NB4 (cell line): ENCODE measurements around the gene APMAP.
A peak's percentile ranks its signal among the peaks of the same experiment; 100 is the strongest.

Experiments
- DNase-seq: peaks from one replicate; pipeline ENCODE4 v3.0.0; 2010; ENCODE audit warnings: low read depth
- H3K4me3 ChIP-seq: one replicate; pipeline ENCODE4 v1.5.1; 2011; ENCODE audit warnings: mild to moderate bottlenecking, low read depth, low read length, moderate library complexity
- MYC ChIP-seq: IDR thresholded peaks from 2 replicates; pipeline ENCODE4 v1.6.1; 2011; ENCODE audit warnings: low read depth, low read length
- POLR2A ChIP-seq: IDR thresholded peaks from 2 replicates; pipeline ENCODE4 v1.6.1; 2011; ENCODE audit warnings: mild to moderate bottlenecking; ENCODE audit not compliant: insufficient read length; ENCODE audit errors: extremely low read depth
- TF ChIP-seq, protein P1 (sequence below): IDR thresholded peaks from one replicate; pipeline ENCODE4 v1.5.1; 2012; ENCODE audit warnings: low read depth, low read length
- TF ChIP-seq, protein P2 (sequence below): IDR thresholded peaks from 2 replicates; pipeline ENCODE4 v1.6.1; 2011; ENCODE audit warnings: low read depth, low read length

APMAP gene, protein sequence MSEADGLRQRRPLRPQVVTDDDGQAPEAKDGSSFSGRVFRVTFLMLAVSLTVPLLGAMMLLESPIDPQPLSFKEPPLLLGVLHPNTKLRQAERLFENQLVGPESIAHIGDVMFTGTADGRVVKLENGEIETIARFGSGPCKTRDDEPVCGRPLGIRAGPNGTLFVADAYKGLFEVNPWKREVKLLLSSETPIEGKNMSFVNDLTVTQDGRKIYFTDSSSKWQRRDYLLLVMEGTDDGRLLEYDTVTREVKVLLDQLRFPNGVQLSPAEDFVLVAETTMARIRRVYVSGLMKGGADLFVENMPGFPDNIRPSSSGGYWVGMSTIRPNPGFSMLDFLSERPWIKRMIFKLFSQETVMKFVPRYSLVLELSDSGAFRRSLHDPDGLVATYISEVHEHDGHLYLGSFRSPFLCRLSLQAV

DNA sequence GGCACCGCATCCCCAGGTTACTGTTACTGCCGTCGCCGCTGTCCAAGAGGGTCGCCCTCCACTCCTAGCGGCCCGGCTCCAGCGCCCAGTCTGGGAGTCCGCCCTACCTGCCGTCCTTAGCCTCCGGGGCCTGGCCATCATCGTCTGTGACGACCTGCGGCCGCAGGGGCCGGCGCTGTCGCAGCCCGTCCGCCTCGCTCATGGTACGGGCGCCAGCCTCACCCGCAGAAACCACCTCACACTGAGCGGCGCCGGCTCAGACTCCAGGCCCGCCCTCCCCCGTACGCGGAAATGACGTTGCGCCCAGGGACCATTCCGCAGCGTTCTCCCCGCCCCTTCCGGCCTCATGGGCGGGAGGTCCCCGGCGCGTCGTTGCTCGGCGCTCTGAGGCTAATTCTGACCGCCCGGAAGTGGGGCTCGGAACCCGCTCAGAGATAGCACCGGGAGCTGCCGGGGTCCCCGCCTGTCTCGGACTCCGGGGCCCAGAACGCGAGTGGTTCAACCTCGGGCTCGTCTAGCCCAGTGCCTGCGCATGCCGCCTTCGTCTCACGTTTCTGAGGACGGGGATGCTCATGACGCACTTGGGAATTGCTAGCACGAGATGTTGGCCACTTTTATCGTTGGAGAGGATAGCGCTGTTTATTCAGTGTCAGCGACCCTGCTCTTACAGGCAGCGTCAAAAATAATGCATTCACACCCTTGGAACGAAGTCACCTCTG is at the start of gene APMAP:
Gene APMAP, minus strand, starts transcription at position 265 of the 719 bp plus-strand sequence. Its CDS starts 63 bp downstream, at position 202.
- H3K4me3 ChIP-seq: peak within 1 kb of the TSS; percentile 88
- TF ChIP-seq, protein P1, sequence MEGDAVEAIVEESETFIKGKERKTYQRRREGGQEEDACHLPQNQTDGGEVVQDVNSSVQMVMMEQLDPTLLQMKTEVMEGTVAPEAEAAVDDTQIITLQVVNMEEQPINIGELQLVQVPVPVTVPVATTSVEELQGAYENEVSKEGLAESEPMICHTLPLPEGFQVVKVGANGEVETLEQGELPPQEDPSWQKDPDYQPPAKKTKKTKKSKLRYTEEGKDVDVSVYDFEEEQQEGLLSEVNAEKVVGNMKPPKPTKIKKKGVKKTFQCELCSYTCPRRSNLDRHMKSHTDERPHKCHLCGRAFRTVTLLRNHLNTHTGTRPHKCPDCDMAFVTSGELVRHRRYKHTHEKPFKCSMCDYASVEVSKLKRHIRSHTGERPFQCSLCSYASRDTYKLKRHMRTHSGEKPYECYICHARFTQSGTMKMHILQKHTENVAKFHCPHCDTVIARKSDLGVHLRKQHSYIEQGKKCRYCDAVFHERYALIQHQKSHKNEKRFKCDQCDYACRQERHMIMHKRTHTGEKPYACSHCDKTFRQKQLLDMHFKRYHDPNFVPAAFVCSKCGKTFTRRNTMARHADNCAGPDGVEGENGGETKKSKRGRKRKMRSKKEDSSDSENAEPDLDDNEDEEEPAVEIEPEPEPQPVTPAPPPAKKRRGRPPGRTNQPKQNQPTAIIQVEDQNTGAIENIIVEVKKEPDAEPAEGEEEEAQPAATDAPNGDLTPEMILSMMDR: no peak
- TF ChIP-seq MYC: peak; percentile 87
- peak; percentile 94 for TF ChIP-seq POLR2A
- TF ChIP-seq, protein P2, sequence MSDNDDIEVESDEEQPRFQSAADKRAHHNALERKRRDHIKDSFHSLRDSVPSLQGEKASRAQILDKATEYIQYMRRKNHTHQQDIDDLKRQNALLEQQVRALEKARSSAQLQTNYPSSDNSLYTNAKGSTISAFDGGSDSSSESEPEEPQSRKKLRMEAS: peak; percentile 61

DNA sequence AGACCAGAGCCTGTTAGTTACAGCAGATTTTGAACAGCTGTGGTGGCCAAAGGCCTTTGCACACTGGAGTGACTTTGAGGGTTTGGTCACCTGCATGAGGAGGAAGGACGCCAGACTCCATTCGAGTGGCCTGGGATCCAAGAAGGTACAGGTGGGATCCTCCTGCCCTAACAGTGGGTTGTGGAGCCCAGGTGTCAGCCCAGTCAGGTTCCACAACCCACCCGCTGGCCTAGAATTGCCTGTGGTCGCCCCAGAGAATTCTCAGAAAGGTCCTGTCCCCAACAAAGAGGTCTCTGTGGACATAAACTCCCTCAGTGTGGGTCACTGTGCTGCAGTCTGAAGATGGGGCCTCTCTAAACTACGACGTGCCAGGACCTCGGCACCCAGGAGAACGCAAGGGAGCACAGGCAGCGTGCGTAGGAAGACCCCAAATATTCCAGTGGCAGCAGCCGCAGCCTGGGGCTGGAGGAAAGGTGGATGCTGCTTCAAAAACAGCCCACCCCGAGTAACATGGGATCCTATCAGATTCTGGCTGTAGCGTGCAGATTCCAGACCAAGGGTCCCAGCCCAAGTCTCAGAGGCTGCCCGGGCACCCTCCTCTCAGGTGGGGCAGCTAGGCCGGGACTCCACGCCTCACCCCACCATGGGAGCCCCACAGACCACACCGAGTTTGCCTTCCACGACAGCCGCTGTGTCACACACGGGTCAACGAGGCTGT is 49.4 kb upstream of the APMAP start:
- TF ChIP-seq MYC (no peak), POLR2A (no peak)
- TF ChIP-seq, protein P2: no peak
- TF ChIP-seq, protein P1: no peak
- DNase-seq: no peak
- H3K4me3 ChIP-seq: no peak overlapping the region

More for the DNA sequence above, at the start of gene APMAP:
- peak; percentile 96 for DNase-seq

DNA sequence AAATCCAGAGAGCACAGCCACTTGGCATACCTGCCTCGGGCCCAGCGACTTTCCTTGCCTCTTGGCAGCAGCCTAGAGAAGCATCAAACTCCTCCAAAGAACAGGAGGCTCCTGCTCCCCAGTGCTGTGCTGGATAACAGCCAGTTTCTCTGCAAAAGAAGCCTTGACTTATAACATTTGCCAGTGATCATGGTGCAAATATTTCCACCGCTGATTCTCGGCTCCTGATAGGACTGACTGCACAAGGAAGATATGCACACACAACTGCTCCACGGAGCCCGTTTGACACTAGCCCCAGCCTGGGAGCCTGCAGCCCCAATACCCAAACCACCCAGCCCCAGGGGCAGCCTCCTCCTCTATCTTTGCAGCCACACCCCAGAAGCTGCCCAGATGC is 47.9 kb upstream of the APMAP start:
- H3K4me3 ChIP-seq: no peak overlapping the region
- DNase-seq: no peak
- TF ChIP-seq, protein P1: no peak
- TF ChIP-seq POLR2A (no peak), MYC (no peak)
- TF ChIP-seq, protein P2: no peak

DNA sequence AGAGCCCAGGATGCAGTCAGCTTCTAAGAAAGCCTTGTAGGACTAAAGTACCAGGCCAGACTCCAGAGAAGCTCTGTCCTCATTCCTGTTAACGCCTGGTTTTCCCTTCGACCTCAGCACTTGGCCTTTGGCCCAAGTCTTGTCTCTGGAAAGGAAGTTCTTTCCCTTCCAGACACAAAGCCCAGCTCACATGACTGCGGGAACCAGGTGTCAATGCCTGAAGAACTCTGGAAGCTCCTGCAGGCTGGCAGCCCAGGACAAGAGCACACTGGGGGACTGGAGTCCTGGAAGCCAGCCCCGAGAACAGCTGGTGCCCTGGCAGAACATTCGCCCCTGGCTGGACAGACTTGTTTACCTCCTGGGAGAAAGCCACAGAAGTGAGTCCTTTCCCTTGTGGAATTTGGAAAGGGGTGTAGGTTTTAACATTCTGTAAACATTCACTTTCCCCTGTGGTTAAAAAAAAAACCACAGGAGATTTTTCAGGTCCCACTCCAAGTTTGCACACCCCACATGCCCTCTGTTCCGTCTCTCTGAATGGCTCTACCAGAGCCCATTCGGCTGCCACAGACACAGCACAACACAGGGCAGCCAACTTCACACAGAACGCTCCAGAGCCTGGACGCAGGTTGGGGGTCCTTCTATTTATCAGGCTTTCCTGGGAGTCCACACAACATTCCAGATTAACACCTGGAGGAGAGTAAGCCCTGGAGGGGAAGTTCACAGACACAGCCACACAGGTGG is 47.3 kb upstream of the APMAP start:
- no peak overlapping the region for H3K4me3 ChIP-seq
- TF ChIP-seq MYC (no peak), POLR2A (no peak)
- TF ChIP-seq, protein P2: no peak
- TF ChIP-seq, protein P1: no peak
- DNase-seq: no peak

DNA sequence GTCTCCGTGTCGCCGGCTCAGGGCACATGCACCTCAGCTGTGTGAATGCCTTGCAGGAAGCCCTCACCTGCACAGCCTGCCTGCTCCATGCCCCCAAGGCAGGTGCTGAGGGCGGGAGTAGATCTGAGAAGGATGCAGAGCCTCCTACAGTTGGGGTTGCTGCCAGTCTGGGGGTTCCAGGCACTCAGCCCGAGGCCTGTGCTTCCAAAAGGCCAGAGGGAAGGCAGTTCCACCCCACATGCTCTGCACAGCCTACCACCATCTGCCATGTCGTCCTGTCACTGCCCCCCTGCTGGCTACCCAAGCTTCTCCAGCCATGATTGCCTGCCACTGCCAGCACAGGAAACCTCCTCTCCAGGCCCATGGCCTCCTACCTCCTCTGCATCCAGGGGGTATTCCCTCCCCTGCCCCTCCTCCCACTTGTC is 46.1 kb upstream of the APMAP start:
- H3K4me3 ChIP-seq: no peak overlapping the region
- TF ChIP-seq, protein P2: no peak
- TF ChIP-seq MYC (no peak), POLR2A (no peak)
- TF ChIP-seq, protein P1: no peak
- DNase-seq: no peak
